Measurements from ENCODE around the gene SLC16A10.
"Not testable (repeated sequence)": the region's sequence is repeated elsewhere in the genome, so short reads cannot be mapped to it uniquely, and the experiment has no call there.

SLC16A10 gene

DNA sequence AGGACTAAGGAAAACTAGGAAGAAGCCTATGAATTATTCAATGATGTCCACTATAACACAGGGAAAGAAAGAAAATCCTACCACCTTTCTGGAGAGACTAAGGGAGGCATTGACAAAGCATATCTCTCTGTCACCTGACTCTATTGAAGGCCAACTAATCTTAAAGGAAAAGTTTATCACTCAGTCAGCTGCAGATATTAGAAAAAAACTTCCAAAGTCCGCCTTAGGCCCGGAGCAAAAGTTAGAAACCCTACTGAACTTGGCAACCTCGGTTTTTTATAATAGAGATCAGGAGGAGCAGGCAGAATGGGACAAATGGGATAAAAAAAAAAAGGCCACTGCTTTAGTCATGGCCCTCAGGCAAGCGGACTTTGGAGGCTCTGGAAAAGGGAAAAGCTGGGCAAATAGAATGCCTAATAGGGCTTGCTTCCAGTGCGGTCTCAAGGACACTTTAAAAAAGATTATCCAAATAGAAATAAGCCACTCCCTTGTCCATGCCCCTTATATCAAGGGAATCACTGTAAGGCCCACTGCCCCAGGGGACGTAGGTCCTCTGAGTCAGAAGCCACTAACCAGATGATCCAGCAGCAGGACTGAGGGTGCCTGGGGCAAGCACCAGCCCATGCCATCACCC lies 47.0 kb downstream of the SLC16A10 start:
- not testable (repeated sequence) for DNase-seq

DNA sequence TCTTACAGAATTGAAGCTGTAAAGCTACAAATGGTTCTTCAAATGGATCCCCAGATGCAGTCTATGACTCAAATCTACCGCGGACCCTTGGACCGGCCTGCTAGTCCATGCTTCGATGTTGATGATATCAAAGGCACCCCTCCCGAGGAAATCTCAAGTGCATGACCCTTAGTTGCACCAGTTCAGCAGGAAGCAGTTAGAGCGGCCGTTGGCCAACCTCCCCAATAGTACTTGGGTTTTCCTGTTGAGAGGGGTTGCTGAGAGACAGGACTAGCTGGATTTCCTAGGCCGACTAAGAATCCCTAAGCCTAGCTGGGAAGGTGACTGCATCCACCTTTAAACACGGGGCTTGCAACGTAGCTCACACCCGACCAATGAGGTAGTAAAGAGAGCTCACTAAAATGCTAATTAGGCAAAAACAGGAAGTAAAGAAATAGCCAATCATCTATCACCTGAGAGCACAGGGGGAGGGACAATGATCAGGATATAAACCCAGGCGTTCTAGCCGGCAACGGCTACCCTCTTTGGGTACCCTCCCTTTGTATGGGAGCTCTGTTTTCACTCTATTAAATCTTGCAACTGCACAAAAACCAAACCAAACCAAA lies 50.3 kb downstream of the SLC16A10 start:
- not testable (repeated sequence) for DNase-seq

DNA sequence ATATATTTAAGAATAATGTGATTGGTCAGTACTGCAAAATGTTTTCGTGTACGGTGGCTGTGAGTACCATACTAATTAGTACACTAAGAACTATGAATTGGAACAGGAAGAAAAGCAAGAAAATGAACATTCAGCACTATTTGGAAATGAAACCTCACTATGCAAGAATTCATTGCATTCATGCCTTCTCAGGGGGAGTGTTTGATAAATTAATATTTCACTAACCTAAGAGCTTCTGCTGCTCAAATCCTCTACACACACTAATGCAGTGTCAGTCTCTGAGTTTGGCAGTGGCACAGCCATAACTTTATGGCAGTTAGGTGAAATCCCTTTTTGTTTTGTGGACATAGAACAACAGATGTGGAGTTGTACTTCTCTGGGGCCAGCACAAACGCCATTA lies 60.1 kb downstream of the SLC16A10 start:
- DNase-seq = no peak

DNA sequence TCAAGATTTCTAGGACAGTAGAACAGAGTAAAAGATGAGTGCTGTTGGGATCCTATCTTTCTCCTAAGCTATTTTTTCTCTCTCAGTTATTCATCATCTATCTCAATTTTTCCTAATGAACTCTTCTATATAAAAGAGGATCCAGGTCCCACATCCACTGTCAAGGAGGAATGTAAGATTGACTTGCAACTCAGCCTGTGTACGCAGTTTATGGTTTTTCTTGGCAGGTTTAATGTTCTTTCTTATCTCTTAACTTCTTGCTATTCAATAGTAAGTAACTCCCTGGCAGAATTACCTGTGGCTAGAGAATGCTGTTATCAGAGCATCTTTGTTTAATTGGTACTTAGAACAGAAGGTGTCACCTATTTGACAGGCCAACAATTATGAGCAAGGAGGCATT lies 60.8 kb downstream of the SLC16A10 start:
- DNase-seq = no peak

DNA sequence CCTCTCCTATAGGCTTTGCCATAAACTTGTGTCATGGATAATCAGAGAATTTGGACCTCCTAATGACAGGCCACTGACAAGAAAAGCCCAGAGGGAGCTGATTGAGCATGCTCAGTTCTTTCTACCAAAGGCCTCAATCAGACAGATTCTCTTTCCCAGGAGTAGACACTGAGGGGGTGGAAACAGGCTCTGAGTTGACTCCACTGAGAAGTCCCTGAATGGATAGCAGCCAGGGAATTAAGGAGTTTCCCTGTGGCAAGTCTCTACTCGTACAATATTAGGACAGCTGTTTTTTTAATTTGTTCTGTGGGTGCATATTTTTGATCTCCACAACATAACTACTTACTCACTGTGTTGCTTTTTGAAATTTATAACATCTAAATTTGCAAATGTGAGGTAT lies 63.3 kb downstream of the SLC16A10 start:
- DNase-seq = no peak

DNA sequence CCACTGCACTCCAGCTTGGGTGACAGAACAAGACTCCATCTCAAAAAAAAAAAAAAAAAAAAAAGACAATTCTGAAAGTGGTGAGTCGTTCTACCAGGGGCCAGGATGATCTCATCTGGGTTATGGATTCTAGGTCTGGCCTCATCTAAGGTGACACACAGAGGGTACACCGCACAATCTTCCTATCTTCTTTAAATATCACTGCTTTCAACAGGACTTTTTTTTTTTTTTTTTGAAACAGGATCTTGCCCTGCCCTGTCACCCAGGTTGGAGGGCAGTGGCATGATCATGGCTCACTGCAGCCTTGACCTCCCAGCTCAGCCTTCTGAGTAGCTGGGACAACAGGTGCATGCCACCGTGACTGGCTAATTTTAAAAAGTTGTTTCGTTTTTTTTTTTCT lies 67.7 kb downstream of the SLC16A10 start:
- DNase-seq = no peak

DNA sequence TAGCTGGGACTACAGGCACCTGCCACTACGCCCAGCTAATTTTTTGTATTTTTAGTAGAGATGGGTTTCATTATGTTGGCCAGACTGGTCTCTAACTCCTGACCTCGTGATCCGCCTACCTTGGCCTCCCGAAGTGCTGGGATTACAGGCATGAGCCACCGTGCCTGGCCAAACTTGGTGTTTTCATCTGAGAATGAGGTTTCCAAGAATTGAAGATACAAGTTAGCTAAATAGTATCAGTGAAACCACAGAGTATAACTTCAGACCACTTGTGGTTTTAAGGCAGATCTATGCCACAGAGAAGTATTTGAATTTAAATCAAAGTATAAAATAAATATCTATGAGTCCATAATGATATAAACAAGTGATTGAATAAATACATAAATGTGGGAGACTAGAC lies 70.1 kb downstream of the SLC16A10 start:
- no peak for DNase-seq

DNA sequence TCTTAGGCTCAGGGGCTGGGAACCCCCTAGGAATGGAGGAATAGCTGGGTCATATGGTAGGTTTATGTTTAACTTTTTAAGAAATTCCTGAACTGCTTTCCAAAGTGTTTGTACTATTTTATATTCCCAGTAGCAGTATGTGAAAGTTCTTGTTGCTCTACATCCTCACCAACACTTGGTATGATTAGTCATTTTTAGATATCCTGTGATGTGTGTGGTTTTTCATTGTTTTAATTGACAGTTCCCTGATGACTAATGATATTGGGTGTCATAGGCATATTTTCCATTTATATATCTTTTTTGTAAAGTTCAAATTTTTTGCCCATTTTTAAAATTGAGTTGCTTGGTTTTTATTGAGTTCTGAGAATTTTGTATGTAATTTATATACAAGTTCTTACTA lies 72.3 kb downstream of the SLC16A10 start:
- no peak for DNase-seq

DNA sequence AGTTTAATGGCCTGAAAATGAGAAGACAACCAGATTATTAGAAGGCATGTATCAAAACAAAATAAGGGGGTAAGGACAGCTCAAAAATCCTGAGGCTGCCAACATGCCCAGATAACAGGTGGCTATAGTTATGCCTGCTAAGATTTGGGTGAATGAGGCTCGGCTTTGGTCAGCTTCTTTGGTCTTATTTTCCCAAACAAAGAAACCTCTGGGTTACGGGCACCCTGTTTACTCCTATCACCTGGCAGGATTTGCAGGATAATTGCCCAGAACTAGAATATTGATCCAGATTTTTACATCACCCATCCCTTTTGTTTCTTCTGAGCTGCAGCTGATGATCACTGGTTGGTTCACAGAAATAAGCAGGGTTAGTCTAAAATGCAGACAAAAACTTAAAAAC lies 74.3 kb downstream of the SLC16A10 start:
- DNase-seq = no peak

DNA sequence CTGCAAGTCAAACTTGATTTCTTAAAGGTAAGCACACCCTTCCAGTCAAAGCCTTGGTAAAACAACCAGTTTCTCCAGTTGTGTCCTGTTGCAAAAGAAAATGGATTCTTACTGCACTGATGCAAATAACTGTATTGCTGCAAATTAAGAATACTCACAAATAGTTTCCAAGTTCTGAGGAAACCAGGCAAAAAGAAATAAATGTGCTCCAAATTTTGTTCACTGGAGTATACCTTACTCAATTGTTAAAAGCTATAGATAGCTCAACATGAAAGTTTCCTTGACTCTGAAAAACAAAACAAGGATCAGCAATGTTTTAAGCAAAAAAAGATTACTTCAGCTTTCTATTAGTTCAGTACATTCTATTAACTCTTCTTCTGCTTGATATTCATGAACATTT lies 75.2 kb downstream of the SLC16A10 start:
- DNase-seq = no peak

DNA sequence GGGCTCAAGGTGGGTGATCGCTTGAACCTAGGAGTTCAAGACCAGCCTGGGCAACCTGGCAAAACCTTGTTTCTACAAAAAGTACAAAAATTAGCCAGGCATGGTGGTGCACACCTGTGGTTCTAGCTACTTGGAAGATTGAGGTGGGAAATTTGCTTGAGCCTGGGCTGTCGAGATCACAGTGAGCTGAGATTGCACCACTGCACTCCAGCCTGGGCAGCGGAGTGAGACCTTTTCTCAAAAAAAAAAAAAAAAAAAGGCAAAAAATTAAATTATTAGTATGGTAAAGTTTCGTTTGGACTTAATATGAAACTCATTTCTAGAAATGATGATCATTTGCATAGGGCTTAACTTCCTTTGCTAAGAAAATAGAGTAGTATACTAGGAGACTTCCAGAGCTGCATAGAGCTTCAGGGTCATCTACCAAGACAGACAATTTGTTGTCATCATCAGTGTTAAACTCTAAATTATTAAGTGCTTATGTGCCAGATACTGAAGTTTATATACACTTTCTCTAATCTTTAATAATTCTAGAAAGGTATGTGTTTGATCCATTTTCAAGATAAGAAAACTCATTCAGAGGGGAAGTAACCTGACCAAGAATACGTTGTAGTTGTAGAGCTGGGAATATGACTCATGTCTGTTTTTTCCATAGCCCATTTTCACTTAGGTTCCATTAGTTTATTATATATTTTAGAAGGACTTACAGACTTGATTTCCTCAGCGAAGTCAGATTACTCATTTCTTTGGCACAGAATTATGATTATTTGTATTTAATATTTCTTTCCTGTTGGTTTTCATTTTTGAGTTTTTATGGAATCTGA lies 84.5 kb downstream of the SLC16A10 start:
- no peak for DNase-seq

DNA sequence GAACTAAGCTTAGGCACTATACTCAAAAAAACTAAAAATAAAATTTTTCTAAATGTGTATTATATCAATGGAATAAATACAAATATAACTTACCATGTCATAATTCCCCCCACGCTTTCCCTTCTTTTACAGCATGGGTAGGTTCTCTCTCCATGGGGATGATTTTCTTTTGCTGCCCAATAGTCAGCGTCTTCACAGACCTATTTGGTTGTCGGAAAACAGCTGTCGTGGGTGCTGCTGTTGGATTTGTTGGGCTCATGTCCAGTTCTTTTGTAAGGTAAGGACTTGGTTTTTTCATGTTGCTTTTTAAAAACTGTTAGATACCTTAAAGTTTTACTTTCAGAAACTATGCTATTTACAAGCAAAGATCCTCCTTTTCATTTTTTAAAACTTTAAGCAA lies 85.3 kb downstream of the SLC16A10 start:
- DNase-seq = no peak

DNA sequence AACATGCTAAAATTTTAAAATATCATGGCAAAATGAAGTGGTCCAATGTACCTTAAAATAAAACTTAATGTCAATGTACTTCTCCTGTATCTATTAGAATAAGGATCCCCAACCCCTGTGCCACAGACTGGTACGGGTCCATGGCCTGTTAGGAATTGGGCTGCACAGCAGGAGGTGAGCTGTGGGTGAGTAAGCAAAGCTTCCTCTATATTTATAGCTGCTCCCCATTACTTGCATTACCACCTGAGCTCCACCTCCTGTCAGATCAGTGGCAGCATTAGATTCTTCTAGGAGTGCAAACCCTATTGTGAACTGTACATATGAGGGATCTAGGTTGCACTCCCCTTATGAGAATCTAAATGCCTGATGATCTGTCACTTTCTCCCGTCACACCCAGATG lies 86.0 kb downstream of the SLC16A10 start:
- no peak for DNase-seq

DNA sequence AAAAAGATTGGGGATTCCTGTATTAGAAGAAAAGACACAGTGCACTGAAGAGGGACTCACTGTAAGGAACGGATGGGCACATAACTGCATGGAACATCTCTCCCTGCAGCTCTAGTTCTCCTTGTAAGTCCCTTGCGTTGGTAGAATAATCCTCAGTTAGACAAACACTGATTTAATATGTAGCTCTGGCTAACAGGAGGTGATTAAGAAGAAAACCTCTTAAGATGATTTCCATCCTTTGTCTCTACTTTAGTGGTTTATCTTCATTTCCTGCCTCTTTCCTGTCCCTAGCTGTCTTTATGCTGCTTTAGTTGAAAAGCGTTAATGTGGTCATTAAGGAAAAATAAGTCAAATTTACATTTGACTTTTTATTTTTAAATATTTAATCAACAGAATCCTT lies 86.6 kb downstream of the SLC16A10 start:
- DNase-seq = no peak

DNA sequence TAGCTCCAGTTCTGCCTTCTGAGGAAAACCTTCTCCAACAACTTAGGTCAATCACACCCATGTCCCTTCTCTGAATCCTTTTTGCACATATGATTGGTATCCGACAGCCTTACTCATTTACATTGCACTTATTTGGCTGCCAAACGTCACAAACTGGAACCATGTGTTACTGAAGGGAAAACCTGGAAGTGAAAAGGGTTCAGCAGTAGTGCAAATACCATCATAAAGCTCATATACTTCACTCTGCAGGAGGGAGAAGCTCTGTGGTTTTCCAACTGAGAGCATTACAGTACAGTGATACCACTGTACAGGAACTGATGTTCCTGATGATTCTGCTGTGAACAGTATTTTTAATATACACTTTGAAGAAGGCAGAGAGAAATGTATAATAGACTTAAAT lies 87.8 kb downstream of the SLC16A10 start:
- no peak for DNase-seq

DNA sequence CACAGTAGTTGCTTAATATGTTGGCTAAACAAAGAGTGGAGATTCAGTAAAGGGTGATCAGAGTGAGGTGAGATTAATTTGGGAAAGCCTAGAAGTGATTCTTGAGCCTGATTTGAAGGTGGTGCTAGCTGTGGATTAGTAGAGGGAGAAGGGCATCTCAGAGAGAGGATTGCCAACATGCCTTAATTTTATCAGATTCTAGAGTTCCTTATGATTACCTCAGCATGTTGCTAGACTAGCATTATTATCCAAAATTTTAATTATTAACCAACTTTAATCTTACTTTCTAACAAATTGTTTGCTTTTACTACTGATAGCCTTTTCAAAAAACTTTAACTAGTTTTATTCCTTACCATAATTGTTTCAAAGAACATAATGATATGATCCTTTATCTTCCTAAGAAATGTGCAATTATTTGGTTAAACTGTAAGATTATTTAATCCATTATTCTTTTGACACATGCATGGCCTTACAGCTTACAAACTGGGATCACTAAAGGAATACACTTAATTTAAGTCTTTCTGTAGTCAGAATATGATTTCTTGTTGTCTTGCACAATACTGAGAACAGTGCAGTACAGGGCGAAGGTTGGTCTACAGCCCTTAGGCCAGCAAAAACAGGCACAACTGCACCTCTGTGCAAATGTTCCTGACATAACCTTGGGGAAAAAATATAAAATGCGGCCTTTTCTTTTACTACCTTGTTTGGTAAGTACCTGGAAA lies 88.9 kb downstream of the SLC16A10 start:
- no peak for DNase-seq

DNA sequence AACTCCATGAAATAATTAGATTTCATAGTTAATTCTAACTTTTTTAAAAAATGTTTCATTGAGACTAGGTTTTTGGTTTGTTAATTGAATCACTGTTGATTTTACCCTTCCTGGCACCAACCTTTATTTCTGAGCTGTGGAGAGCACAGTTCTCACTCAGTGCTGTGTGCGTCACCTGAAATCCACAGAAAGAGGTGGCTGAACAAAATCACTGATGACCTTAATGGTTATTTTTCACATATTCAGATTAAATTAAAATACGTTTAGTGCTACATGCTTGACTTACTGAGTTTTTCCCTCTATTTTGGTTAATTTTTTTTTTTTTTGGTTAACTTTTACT lies 89.4 kb downstream of the SLC16A10 start:
- no peak for DNase-seq

DNA sequence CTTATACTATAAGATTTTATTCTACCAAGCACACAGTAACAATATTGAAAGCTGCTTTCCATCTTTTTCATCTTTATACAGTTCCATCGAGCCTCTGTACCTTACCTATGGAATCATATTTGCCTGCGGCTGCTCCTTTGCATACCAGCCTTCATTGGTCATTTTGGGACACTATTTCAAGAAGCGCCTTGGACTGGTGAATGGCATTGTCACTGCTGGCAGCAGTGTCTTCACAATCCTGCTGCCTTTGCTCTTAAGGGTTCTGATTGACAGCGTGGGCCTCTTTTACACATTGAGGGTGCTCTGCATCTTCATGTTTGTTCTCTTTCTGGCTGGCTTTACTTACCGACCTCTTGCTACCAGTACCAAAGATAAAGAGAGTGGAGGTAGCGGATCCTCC lies 89.8 kb downstream of the SLC16A10 start:
- DNase-seq = no peak

DNA sequence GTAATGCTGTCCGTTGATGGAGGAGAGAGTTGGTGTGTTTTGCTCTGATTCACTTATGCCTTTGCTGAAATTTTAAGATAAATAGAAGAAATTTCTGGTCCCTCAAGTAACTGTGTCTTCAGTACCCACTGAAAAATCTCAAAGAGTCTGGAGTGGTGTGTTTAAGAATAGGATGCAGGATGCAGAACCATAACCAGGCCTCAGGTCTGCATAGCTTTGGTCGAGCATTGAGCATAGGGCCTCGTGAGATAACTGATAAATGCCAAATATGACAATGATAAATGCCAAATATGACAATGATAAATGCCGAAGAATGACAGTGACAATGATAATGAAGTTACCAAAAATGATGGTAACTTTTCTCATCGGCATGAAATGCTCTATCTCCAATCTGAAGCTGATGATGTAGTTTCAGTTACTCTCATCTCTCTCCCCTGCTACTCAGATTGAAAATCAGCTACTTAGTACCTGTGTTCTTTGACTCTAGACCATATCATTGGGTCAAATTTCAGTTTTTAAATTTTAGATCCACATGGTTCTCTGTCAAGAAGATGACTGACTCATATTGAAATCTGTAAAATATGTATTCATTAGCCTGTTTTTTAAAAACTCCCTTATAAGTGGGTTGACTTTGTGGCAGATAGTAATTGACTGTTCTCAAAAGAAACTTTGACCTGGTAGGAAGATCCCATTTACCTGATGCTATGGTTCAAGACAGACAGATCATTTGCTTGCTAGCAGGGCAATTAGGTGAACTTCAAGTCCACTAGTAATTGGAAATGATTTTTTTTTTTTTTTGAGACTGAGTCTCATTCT lies 96.6 kb downstream of the SLC16A10 start:
- no peak for DNase-seq

DNA sequence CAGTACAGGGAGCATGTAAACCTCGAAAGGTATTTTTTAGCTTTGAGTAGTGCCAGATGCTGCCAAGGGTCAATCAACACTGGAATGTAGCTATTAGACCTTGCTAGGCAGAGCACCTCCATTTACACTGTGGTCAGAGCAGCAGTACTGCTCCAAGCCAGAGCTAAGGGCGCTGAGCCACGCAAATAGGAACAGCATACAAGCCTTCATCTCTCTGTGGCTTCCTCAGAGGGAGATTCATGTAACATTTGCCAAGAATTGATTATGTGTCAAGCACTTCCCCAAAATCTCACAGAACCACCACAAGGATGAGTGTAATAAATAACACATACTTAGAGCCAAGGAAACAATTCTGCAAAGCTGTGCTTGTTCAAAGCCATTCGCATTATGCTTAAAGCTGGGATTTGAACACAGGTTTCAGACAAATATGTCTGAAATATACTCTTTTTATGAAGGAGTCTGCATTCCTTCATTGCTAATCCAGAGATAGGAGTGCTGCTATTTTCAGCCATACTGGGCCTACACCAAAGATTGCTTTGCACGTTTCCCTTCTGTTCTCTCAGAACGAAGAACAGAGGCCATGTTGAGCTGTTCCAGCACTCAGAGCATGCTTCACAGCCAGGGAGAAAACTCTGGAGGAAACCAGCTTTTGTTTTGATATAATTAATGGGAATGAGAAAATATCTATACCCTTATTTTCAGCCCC lies 97.7 kb downstream of the SLC16A10 start:
- no peak for DNase-seq

DNA sequence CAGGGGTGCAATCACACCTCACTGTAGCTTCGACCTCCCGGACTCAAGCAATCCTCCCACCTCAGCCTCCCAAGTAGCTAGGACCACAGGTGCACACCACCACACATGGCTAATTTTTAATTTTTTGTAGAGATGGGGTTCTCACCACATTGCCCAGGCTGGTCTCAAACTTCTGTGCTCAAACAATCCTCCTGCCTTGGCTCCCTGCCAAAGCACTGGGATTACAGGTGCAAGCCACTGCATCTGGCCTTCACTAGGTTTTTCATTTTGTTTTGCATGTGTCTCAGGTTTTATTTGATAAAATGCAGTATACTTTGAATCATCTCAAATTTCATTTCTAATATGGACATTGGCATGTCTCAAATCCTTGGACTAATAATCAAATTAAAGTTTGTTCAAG lies 98.7 kb downstream of the SLC16A10 start:
- DNase-seq = no peak

DNA sequence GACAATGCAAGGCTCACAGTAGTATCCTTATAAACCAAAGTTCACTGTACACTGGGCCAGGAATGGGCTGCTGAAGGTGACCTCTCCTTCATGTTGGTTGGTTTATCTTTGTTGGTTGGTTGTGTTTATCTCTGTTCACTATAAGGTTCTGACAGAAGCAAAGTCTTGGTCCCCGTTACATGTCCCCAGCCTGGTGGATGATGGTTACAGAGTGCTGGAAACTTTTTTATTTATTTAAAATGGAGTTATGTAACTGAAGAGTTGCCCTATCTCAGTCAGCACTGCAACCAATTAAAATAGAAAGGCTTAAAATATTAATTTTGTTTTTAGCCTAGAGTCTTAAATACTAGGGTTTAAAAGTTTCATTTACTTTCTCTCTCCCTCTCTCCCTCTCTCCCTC lies 100.6 kb downstream of the SLC16A10 start:
- no peak for DNase-seq

Data from DMS 273 treated with DMSO at 0.1 percent for 48 hours (cell line).